GM04504 (cell line): Measurements from ENCODE around the gene PSMA5.
"Not testable (repeated sequence)": the region's sequence is repeated elsewhere in the genome, so short reads cannot be mapped to it uniquely, and the experiment has no call there.

Source experiments
- DNase-seq: peaks from one replicate; pipeline ENCODE4 v3.0.0-alpha.2; 2012; ENCODE audit warnings: low read depth

PSMA5 gene

DNA sequence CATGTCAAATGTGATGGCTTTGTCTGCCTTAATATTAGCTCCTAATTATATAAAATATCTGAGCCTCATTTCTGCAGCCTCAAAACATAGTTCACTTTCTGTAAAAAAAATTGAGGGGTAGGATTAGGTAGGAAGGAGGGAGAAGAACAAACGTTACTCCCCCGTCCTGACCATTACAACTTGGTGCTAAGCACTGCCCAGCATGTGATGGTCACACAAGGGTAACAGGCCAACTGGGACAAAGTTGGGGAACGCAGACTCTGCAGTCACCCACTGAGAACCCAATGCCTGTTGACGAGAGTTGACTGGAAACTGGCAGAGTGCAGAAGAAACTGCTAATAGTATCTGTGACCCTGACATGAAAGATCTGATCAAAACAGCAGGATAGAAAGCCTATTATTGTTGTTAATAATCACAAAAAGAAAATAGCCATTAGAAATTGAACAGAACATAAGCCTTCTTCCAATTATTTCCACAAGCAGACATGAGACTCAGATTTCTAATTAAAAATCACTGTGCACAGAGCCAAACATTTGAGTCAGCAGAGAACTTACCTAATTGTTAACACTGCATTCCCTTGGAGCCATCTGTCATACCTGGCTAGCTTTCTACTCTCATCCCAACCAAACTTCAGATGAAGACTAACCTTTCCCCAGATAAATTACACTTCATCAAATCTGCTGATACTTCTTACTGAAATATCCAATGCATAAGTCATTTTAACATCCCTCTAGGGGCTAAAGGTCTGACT is 34.0 kb downstream of the PSMA5 start:
- no peak for DNase-seq

DNA sequence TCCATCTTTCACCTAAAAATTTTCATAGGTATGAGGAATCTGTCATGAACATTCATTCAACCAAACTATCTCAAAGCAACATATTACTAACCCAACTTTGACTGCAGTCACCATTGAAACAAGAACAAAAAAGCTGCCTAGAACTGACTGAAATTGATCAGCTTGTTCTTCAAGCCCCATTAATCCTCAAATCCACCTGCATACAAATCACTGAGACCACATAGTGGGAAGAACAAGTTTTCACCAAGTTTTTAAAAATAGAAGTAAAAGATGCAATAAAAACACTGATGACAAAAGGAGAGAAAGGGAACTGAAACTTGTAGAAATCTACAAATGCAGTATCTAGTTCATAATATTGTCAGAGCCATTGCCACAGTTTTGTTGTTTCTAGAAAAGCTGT is 34.6 kb downstream of the PSMA5 start:
- DNase-seq, result no peak

DNA sequence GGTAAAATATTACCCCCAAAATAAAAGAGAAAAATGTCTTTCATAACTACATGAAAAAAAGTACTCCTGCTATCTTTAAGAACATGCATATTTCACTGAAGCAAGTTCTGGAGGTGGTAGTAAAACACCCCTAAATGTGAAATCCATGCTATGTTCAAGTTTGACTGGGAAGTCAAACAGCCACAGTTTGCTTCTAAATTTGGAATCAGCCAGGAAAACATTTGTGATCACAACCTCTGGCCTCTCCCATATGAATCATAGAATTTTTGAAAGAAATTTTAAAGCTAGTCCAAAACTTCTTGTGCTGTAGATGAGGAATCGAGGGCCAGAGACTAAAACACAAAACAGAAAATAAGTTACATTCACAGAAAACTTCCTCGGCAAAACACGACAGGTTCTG is 35.1 kb downstream of the PSMA5 start:
- DNase-seq, result no peak

DNA sequence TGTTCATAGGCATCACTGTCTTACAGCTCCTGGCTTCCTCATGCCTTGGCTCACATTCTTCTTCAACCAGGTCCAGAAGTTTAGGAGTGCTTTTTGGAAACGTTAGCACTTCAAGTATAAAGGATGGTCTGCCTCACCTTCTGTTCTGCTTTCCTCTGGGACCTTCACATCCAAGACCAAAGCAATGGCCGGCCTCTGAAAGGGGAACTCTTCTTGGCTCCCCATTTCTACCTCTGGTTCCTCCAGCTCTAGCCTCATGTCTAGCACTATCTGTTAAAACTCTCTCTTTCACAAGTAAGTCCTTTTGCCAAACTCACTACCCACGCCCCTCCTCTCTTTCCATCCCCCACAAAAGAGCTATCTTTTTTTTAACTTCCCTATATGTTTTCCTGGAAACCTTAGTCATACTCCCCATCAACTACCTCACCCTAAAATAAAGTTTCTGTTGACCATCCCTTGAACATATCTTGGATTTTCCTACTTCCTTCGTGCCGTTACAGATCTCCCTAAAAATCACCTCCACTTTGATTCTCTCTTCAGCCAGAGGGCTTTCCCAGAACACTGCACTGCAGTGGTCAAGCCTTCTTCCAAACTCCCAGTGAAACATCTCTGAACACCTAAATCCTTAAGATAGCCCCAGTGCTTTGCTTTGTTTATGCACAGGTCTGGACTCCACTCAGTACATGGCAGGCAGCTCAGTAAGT is 36.5 kb downstream of the PSMA5 start:
- DNase-seq, result no peak

DNA sequence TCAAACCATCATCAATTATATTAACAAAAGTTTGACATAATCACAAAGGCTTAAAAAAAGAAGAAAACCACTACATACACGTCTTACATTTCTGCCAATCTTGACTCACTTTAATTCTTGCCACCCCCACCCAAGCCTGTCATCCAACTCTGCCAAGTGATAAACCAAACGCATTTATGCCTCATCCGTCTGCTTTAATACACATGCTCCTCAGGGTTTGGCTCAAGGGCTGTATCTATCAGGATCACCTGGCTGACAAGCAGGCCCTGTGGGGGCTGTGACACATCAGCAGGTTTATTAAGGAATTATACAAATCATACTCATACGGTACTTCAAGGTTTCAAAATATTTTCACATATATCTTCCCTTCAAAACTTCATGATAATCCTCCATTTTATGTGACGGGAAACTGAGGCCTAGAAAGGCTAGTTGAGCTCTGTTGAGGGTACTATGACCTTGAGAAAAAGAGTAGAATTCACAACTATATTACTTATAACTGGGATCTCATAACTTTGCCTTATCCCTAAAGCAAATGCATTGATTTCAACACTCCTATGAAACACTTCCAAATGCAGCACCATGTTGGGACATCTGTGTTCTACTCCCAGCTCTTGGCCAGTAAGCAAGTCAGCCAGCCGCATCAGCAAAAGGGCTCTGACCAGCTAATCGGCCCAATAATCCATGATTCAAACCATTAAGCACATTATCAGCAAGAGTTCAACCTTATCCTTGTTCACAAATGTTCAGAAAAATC is 37.2 kb downstream of the PSMA5 start:
- no peak for DNase-seq

DNA sequence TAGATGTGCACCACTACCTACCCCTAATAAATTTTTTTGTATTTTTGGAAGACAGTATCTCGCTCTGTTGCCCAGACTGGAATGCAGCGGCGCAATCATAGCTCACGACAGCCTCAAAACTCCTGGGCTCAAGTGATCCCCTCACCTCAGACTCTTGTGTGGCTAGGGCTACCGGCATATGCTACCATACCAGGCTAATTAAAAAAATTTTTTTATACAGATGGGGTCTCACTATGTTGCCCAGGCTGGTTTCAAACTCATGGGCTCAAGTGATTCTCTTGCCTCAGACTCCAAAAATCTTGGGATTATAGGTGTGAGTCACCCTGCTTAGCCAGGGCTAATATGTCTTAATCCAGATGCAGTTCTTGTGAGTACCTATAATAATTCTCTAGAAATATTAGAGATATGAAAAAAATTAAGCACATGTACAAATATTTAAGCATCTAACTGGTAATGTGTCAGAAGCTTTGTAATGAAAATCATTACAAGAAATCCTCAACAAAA is 38.0 kb downstream of the PSMA5 start:
- no peak for DNase-seq

DNA sequence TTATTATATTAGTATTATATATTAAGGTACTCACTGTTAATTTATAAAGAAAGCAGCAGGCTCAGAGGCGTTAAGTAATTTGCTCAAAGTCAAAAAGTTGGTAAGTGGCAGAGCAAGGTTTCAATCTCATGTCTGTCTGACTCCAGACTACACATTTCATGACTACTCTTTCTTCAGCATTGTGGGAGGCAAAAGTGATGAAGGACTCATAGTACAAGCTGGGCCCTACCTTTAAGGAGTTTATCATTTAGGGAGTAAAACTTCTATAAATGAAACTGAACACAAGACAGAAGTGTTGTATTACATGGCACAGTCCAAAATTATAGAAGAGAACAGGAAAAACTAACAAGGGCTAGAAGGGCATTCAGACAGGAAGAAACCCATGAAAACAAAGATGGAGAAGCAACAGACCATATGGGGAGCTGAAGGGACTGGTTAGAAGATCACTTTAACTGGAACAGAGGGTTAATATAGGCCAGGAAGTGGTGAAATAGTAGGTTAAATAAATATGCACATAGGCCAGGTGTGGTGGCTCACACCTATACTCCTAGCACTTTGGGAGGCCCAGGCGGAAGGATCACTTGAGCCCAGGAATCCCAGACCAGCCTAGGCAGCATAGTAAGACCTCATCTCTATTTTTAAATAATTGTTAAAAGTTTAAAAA is 40.1 kb downstream of the PSMA5 start:
- no peak for DNase-seq

DNA sequence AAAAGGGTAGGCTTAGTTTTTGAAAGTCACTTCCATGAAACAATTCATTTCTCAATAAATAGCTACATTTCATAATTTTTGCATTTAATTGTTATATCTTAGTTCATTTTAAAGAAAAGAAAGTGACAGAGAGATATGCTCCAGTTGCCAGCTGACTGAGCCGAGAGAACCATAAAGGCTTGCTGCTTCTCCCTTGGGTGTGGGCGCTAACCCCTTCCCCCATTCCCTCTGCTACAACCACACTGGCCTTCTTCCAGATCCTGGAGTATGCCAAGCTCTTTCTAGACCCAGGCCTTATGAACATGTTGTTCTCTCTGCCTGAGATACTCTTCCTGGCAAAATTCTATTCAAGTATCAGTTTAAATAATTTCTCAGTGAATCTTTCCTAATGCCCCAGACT is 40.8 kb downstream of the PSMA5 start:
- DNase-seq, result no peak

DNA sequence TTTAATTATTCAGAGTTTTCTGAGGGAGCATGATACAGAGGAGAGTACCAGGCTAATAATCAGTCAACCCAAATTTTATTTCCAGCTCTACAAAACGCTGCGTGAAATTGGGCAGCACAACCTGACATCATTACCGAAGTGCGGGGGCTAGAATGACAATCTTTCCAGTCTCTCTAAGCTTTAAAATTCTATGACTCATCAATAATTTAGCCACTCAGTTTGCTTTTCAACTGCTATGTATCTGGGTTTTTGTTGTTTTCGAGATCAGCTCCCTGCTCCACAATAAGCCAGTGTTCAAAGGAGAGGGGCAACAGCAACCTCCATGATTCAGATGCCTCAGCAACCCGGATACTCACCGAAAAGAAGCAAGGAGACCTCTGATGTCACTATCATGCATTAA is 42.4 kb downstream of the PSMA5 start:
- DNase-seq, result no peak

DNA sequence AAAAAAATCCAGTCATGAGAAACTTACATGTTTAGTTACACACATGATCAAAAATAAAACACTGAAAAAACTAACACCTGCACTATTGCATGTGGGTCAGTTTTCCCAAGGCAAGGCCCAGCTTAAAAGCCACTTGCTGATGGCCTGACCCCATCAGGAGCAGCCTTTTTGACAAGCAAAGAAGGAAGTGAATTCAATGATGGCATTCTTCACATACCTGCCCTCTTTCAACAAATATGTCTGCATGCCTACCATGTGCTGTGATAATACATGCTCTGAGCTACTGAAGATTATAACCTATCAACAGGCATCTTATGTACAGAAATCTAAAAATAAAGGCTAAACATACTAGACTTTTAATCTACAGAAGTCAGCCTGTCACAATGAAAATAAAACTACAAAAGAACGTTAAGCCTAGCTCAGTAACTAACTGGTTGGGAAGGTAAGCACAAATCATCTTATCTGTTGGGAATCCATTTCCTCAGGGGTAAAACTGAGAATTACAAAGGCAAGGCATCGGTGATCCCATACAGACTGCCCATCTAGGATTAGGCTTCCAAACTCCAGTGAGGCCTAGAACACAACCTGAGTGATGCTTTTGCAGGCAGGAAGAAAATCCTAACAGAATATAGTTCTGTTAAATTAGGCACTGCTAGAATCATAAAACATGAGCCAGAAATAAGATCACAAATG is 43.0 kb downstream of the PSMA5 start:
- no peak for DNase-seq

DNA sequence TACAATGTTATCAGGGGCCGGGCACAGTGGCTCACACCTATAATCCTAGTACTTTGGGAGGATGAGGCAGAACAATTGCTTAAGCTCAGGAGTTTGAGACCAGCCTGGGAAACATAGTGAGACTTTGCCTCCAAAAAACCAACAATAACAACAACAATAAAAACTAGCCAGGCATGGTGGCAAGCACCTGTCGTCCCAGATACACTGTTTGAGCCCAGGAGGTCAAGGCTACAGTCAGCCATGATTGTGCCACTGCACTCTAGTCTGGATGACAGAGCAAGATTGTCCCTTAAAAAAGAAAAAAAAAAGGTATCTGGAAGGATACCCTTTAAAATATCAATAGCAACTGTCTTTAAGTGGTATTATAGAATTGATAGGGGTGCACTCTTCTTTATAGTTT is 44.7 kb downstream of the PSMA5 start:
- DNase-seq, result no peak

DNA sequence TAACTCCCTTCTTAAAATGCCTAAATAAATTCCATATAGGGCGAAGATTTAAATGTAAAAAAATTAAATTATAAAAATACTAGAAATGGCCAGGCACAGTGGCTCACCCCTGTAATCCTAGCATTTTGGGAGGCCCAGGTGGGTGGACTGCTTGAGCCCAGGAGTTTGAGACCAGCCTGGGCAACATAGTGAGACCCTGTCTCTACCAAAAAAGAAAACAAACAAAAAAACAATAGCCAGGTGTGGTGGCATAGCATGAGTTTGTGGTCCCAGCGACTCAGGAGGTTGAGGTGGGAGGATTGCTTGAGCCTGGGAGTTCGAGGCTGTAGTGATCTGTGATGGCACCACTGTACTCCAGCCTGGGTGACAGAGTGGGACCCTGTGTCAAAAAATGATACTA is 46.3 kb downstream of the PSMA5 start:
- no peak for DNase-seq

DNA sequence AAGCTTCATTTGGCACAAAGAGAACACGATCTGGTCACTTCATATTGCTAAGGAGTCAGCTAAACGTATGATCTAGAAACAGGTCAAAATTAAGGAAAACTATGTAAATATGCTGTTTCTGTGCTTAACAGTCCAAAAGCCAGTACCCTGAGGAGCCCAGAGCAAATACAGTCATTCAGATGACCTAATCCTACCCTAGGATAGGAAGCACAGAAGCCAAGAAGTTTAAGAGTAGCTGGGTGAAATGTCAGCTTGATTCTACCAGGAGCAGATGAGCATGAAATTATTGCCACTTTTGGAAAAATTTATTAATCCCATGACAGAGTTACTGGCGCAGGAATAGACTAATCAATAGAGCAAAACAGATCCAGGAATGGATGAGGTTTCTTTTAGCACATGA is 46.8 kb downstream of the PSMA5 start:
- DNase-seq, result no peak

DNA sequence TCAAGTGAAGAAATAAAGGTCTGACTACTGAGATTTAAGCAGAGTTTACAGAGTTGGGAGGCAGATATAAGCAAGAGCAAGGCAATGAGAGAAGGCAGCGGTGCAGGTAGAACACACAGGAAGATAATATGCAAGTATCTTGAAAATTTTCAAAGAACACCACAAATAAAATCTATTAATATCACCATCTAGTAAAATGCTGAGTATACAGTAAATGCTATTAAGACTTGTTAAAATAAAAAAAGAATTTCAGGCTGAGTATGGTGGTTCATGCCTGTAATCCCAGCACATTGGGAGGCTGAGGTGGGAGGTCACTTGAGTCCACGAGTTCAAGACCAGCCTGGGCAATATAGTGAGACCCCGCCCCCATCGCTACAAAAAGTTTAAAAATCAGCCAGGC is 48.5 kb downstream of the PSMA5 start:
- DNase-seq, result no peak

DNA sequence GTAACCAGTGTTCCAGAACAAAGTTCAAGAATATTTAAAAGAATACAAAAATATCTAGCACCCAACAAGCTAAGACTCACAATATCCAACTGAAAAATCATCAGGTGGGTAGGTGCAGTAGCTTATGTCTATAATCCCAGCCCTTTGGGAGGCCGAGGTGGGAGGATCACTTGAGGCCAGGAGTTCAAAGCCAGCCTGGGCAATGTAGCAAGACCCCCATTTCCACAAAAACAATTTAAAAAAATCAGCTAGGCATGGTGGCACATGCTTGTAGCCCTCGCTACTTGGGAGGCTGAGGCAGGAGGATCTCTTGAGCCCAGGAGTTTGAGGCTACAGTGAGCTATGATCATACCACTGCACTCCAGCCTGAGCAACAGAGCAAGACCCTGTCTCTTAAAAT is 52.6 kb downstream of the PSMA5 start:
- not testable (repeated sequence) for DNase-seq

DNA sequence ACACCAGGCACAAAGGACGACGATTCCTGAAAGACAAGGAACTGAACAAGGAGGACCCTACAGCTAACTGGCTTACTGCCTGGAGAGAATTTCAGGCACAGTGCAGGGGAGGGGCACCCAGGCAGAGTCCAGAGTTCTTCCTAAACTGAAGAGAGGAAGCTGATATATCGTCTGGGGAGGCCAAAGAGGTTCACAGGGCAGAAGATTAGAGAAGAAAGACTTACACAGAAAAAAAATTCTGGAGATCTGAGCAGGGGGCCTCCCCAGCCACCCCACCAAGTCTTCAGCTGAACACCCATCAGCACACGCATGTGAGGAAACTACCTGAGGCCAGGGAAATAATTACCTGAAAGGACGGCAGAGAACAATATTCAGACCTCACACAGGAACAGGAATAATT is 53.1 kb downstream of the PSMA5 start:
- no peak for DNase-seq

DNA sequence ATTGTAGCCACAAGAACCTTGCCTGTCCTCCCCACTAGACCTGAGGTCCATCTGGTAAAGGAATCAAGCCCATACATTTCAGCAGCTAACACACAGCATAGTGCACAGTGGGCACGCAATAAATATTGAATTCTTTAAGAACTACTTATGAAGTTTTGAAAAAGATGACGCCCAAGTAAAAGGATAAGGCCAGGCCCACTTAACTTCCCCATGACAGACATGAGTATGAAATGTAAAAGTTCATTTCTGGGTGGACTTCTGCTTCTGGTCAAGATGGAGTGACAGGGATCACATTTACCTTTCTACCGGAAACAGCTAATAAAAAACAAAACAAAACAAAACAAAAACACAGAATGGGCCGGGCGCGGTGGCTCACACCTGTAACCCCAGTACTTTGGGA is 54.0 kb downstream of the PSMA5 start:
- no peak for DNase-seq

DNA sequence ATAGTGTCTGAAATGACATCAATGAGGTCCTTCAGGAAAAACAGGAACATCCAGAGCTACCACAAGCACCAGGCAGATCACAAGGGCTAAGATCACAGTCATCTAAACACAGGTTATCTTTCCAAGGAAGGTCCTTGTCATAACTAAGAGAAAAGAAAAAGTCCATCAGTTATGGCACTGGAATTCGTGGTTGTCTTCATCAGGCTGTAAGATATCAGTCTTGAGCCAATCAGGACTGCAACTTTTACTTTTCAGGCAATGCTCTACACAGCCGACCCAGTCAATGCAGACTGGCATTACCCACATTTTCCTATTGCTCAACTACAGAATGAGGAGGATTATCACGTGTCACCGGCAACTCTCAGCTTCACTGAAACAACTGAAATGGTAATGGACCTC is 54.9 kb downstream of the PSMA5 start:
- DNase-seq, result no peak

DNA sequence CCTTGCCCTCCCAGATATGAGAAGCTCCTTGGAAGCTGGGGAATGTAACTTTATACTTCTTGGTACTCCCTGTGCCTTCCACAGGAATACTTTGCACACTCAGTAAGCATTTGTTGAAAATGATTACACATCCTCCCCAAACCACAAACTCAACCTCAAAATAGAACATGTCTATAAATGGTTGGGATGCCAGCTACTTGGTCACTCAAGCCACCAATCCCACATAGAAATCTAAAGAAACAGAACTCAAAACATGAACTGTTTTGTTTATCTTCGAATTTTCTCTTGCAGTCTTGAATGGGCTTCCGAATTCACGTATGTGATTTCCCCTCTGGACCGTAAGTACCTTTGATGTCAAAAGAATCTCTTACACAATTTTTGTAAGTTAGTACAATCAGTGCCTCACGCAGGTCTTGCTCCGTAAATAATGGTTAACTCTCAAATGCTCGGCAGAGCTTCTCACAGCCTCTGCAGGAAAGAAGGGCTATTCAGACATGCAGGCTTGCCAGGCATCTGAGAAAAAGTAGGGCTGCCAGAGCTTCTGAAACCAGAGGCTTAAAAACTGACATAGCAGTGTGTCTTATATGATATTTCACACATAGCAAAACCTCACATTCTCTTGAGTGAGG is 55.4 kb downstream of the PSMA5 start:
- peak; percentile 60 for DNase-seq

DNA sequence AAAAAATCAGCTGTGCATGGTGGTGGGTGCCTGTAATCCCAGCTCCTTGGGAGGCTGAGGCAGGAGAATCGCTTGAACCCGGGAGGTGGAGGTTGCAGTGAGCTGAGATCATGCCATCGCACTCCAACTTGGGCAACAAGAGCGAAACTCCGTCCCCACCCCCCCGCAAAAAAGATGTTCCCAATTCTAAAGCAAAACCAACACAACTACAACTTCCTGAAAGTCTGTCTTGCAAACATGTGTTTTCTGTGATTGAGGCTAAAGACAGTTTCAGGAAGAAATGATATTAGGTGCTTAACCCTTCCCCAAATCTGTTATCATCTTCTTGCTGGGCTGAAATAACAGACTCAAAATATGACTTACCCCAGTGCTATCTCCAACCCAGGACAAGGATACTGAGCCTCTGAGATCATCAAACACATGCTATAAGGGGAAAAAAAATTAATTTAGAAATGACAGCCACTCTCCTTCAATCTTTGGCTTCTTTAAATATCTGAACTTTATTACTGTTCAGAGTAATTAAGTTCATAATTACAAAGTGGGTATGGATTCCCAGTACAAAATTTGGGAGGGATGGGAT is 57.0 kb downstream of the PSMA5 start:
- DNase-seq, result no peak

DNA sequence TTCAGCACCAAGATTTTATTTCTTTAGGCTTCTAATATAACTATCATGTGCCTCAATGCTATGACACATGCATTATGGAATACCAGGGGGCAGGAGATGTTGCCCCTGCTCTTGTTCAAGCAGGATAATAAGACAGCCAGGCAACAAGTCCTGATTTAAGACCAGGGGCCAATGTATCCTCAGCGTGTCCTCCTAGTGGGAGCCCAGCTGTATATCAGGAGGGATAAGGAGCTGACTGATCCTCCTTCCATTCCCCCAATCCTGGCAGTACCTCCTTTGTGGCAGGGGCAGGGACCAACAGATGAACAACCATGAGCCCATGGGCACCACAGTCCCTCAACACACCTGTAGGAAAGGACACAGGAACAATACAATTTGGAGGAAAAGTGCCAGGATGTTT is 57.8 kb downstream of the PSMA5 start:
- DNase-seq, result no peak
